Activated T-cell treated with anti-CD3 and anti-CD28 coated beads, Interleukin-2, amount 50 U/mL, for 4 hours (primary cell): ENCODE measurements around the gene VASH1. TPM values are rescaled to one million over a fixed set of nuclear protein-coding genes. Genes with fewer than 3 reads are reported as not detected.

ENCODE experiments used
- total RNA-seq, 3 donors: library from RNA; stranded (reverse); gene quantifications; one replicate each; pipeline ENCODE4 v1.2.1, GENCODE V29; 2021

Gene VASH1
- total RNA-seq, 3 donors from 2014 or later, result 1.8 to 2.6 (median 2.2) TPM

Other genes starting within 250 kb of the VASH1 start
- gene ANGEL1, start 51.4 kb downstream of the VASH1 start, total RNA-seq, result 10 to 100 TPM; 12.5 to 17.3 (median 14.4) TPM
- not detected for gene LRRC74A, start 64.9 kb downstream of the VASH1 start, total RNA-seq